ENCODE results near the gene KRTAP16-1.

The KRTAP16-1 gene

GRCh38 chr17:41339571-41340172, 30.6 kb upstream of the KRTAP16-1 start:
- peaks cover 0 to 8% of the 10 kb centered on the region in 2 donors for H3K27me3 ChIP-seq
- peaks cover 0 to 10% (median 0%) of the 10 kb centered on the region in 4 donors for H3K4me1 ChIP-seq
- no peak overlapping the region for H3K27ac ChIP-seq
- H3K4me3 ChIP-seq, result no peak overlapping the region
- no peak for DNase-seq
- no peaks in the 10 kb centered on the region for H3K36me3 ChIP-seq
- intact Hi-C loops (cut with DNase I; ENCODE audit: low total_unique reads), result no loop called here
- TF ChIP-seq CTCF (IDR thresholded peaks at IDR 0.05), result no peak
- H3K9me3 ChIP-seq, result no peaks in the 10 kb centered on the region

GRCh38 chr17:41338961-41339485, 29.9 kb upstream of the KRTAP16-1 start:
- intact Hi-C loops (cut with DNase I; ENCODE audit: low total_unique reads), result no loop called here
- H3K27ac ChIP-seq, result no peak overlapping the region
- H3K4me1 ChIP-seq, result peaks cover 0 to 12% (median 0%) of the 10 kb centered on the region in 4 donors
- TF ChIP-seq CTCF (IDR thresholded peaks at IDR 0.05), result no peak
- no peak for DNase-seq
- peaks cover 0 to 8% of the 10 kb centered on the region in 2 donors for H3K27me3 ChIP-seq
- H3K36me3 ChIP-seq, result no peaks in the 10 kb centered on the region
- H3K9me3 ChIP-seq, result no peaks in the 10 kb centered on the region
- H3K4me3 ChIP-seq, result no peak overlapping the region

- DNase-seq, result no peak
- Histone ChIP-seq H3K27me3 (peaks cover 0 to 23% of the 10 kb centered on the region in 2 donors), H3K27ac (no peak overlapping the region), H3K9me3 (no peaks in the 10 kb centered on the region), H3K4me1 (peaks cover 0 to 12% (median 0%) of the 10 kb centered on the region in 4 donors), H3K4me3 (no peak overlapping the region), H3K36me3 (no peaks in the 10 kb centered on the region)
- intact Hi-C loops (cut with DNase I; ENCODE audit: low total_unique reads), result no loop called here
- TF ChIP-seq CTCF (IDR thresholded peaks at IDR 0.05), result no peak
These were observed 26.6 kb upstream of the KRTAP16-1 start for GRCh38 chr17:41335747-41336146.

GRCh38 chr17:41334385-41335305, 25.5 kb upstream of the KRTAP16-1 start:
- Histone ChIP-seq H3K27me3 (peaks cover 0 to 23% of the 10 kb centered on the region in 2 donors), H3K36me3 (no peaks in the 10 kb centered on the region), H3K4me3 (no peak overlapping the region), H3K9me3 (no peaks in the 10 kb centered on the region), H3K4me1 (peaks cover 0 to 12% (median 0%) of the 10 kb centered on the region in 4 donors), H3K27ac (no peak overlapping the region)
- no peak for DNase-seq
- TF ChIP-seq CTCF (IDR thresholded peaks at IDR 0.05), result no peak
- intact Hi-C loops (cut with DNase I; ENCODE audit: low total_unique reads), result no loop called here

- no peaks in the 10 kb centered on the region for H3K9me3 ChIP-seq
- no peak for TF ChIP-seq CTCF (IDR thresholded peaks at IDR 0.05)
- H3K4me1 ChIP-seq, result peaks cover 0 to 8% (median 0%) of the 10 kb centered on the region in 4 donors
- no peaks in the 10 kb centered on the region for H3K36me3 ChIP-seq
- intact Hi-C loops (cut with DNase I; ENCODE audit: low total_unique reads), result no loop called here
- H3K4me3 ChIP-seq, result no peak overlapping the region
- H3K27me3 ChIP-seq, result peaks cover 0 to 23% of the 10 kb centered on the region in 2 donors
- DNase-seq, result no peak
- no peak overlapping the region for H3K27ac ChIP-seq
These were observed 24.7 kb upstream of the KRTAP16-1 start for GRCh38 chr17:41333836-41334235.

Data from tibial artery (tissue), 4 donors.